Ishikawa (cell line): ENCODE measurements around the gene SFRP2.

Source experiments
- CEBPB ChIP-seq: IDR thresholded peaks from 2 replicates; pipeline ENCODE4 v1.6.1; 2012
- CREB1 ChIP-seq: IDR thresholded peaks from 2 replicates; pipeline ENCODE4 v1.6.1; 2012; ENCODE audit warnings: low read depth
- EGR1 ChIP-seq: IDR thresholded peaks from 2 replicates; pipeline ENCODE4 v1.6.1; 2012
- EP300 ChIP-seq: IDR thresholded peaks from 2 replicates; pipeline ENCODE4 v1.6.1; 2012; ENCODE audit warnings: borderline replicate concordance
- FOXM1 ChIP-seq: IDR thresholded peaks from 2 replicates; pipeline ENCODE4 v1.6.1; 2012; ENCODE audit warnings: low read depth, borderline replicate concordance
- NFIC ChIP-seq: IDR thresholded peaks from 2 replicates; pipeline ENCODE4 v1.6.1; 2012
- RAD21 ChIP-seq: IDR thresholded peaks from 2 replicates; pipeline ENCODE4 v1.6.1; 2012; ENCODE audit warnings: low read depth
- TAF1 ChIP-seq: IDR thresholded peaks from 2 replicates; pipeline ENCODE4 v1.6.1; 2012; ENCODE audit warnings: low read depth, mild to moderate bottlenecking
- TCF12 ChIP-seq: IDR thresholded peaks from 2 replicates; pipeline ENCODE4 v1.6.1; 2012; ENCODE audit warnings: low read depth
- TEAD4 ChIP-seq: IDR thresholded peaks from 2 replicates; pipeline ENCODE4 v1.6.1; 2012
- YY1 ChIP-seq: IDR thresholded peaks from 2 replicates; pipeline ENCODE4 v1.6.1; 2012; ENCODE audit warnings: low read depth
- ZBTB7A ChIP-seq: IDR thresholded peaks from 2 replicates; pipeline ENCODE4 v1.6.1; 2012; ENCODE audit warnings: low read depth
- TF ChIP-seq, protein P1 (sequence below): IDR thresholded peaks from 2 replicates; pipeline ENCODE4 v1.6.1; 2012
- TF ChIP-seq, protein P2 (sequence below): IDR thresholded peaks from 2 replicates; pipeline ENCODE4 v1.6.1; 2012
- TF ChIP-seq, protein P3 (sequence below): IDR thresholded peaks from 2 replicates; pipeline ENCODE4 v1.6.1; 2012; ENCODE audit warnings: low read depth, mild to moderate bottlenecking

Gene SFRP2

DNA sequence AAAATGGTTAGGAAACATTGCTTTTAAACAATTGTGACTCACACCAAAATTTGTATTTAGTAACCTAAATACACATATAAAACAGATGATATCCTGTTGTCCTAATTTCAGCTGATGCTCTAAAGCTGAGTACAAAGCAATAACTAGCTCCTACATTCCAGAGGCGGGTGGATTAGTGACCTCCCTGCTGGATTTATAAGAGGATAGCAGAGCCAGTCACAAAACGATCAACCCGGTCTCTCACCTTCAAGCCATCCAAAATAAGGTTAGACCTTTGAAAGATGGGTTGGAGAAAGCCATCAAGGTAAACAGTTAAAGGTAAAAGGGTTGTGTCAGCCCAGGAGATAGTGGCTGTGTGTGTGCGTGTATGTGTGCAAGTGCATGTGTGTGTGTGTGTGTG lies 43.2 kb upstream of the SFRP2 start:
- TF ChIP-seq FOXM1, result no peak
- TF ChIP-seq CEBPB, result no peak
- no peak for TF ChIP-seq RAD21
- TF ChIP-seq TCF12, result no peak
- no peak for TF ChIP-seq TEAD4
- TF ChIP-seq ZBTB7A, result no peak
- TF ChIP-seq, protein P1, sequence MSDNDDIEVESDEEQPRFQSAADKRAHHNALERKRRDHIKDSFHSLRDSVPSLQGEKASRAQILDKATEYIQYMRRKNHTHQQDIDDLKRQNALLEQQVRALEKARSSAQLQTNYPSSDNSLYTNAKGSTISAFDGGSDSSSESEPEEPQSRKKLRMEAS, result no peak

DNA sequence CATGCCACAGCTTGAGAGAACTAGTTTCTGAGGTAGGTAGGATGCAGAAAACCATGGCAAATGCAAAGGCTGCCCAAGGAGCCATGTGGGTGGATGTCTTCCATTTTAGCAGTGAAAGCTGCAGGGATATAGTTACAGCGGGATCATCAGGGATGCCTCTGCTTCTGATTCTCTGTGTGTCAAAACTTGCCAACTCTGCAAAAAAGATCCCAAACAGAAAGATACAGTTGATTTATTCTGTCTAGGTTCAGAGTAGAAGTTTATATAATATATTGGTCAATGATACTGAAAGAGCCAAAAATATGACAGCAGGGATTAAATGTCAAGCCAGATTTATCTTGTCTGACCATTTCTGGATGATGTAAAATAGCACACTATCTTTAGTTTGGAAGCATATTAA lies 42.4 kb upstream of the SFRP2 start:
- TF ChIP-seq NFIC (no peak), CEBPB (no peak), TCF12 (no peak), TEAD4 (no peak), YY1 (no peak), EP300 (no peak), EGR1 (no peak)
- TF ChIP-seq, protein P1, result no peak
- TF ChIP-seq, protein P2, sequence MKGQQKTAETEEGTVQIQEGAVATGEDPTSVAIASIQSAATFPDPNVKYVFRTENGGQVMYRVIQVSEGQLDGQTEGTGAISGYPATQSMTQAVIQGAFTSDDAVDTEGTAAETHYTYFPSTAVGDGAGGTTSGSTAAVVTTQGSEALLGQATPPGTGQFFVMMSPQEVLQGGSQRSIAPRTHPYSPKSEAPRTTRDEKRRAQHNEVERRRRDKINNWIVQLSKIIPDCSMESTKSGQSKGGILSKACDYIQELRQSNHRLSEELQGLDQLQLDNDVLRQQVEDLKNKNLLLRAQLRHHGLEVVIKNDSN, result no peak

DNA sequence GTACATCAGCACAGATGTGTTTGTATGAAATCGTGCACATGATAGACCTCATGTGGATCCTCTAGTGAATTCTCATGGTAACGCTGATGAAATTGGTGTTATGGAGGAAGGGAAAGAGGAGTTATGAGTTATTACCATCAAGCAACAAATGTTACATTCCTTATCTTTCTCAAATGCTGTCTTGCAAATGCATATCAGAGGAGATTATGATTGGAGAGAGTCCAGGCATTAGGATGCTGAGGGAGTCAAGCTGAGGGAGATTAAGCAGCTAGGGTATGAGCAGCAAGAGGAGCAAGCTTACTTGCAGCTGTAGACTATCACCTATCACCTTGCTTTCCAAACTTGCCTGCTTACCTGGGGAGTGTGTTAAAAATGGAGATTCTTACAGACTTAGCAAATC lies 36.8 kb upstream of the SFRP2 start:
- TF ChIP-seq RAD21 (no peak), NFIC (no peak), CREB1 (no peak)
- TF ChIP-seq, protein P1, result no peak

DNA sequence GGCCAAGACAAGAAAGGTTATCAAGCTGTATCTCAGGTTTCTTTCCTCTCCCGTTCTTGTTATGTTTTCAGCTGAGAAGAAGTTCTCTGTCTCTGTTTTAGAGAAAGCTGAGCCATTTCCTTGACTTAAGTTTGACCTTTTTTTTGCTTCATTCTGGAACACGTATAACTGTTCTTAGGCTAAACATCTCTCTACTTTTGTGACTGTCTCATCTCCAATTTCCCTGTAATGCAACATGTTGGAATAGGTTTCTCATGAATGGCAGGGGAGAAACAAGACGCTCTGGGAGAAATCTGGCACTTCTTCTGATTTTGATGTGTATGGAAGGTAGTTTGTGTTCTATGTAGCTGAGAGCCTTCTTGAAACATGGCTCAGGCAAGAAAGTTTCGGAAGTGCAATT lies 36.2 kb upstream of the SFRP2 start:
- TF ChIP-seq EP300 (no peak), TCF12 (no peak), RAD21 (no peak), NFIC (no peak), TEAD4 (no peak)
- TF ChIP-seq, protein P3, sequence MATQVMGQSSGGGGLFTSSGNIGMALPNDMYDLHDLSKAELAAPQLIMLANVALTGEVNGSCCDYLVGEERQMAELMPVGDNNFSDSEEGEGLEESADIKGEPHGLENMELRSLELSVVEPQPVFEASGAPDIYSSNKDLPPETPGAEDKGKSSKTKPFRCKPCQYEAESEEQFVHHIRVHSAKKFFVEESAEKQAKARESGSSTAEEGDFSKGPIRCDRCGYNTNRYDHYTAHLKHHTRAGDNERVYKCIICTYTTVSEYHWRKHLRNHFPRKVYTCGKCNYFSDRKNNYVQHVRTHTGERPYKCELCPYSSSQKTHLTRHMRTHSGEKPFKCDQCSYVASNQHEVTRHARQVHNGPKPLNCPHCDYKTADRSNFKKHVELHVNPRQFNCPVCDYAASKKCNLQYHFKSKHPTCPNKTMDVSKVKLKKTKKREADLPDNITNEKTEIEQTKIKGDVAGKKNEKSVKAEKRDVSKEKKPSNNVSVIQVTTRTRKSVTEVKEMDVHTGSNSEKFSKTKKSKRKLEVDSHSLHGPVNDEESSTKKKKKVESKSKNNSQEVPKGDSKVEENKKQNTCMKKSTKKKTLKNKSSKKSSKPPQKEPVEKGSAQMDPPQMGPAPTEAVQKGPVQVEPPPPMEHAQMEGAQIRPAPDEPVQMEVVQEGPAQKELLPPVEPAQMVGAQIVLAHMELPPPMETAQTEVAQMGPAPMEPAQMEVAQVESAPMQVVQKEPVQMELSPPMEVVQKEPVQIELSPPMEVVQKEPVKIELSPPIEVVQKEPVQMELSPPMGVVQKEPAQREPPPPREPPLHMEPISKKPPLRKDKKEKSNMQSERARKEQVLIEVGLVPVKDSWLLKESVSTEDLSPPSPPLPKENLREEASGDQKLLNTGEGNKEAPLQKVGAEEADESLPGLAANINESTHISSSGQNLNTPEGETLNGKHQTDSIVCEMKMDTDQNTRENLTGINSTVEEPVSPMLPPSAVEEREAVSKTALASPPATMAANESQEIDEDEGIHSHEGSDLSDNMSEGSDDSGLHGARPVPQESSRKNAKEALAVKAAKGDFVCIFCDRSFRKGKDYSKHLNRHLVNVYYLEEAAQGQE, result no peak
- TF ChIP-seq, protein P2, result no peak

DNA sequence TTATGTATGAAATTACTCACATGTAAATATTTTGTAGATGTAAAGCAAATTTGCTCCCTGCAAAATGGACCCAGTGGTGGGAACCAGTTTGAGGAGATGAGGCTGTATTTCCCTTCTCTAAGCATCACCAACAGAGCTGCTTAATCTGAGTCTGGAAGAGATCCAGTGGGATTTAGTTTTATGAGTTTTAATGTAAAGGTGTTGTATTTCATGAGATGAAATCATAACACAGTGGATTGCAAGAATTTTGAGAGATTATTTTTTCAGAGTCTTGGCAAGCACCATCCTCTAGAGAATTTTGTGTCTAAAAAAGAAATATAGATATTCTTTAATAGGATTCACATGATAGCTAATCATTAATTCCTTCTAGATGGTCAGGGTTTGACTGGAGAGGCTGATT lies 35.6 kb upstream of the SFRP2 start:
- TF ChIP-seq TCF12, result no peak
- no peak for TF ChIP-seq FOXM1
- TF ChIP-seq, protein P3, result no peak
- no peak for TF ChIP-seq TAF1
- no peak for TF ChIP-seq RAD21
- no peak for TF ChIP-seq CREB1
- TF ChIP-seq, protein P2, result no peak
- TF ChIP-seq NFIC, result no peak
- TF ChIP-seq CEBPB, result no peak
- TF ChIP-seq ZBTB7A, result no peak
- TF ChIP-seq TEAD4, result no peak
- no peak for TF ChIP-seq EP300
- no peak for TF ChIP-seq YY1
- TF ChIP-seq, protein P1, result no peak
- TF ChIP-seq EGR1, result no peak

DNA sequence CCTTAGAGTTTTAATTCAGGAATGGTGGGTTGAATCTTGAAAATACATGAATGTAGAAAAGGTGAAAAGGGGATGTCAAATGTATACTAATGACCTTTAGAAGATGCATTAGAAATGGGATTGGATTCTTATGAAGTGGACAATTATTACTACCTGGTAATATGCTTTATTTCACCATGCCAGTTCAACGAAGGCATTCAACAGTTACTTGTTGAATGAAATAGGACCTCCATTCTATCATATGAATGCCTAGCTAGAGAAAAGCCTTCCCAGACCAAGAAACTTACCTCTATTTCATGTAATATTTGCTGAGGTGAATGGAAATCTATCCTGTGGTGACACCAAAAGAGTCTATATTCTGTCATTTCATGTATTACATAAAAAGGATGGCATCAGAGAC lies 34.6 kb upstream of the SFRP2 start:
- TF ChIP-seq, protein P3, result no peak
- TF ChIP-seq, protein P2, result no peak
- TF ChIP-seq NFIC, result no peak
- no peak for TF ChIP-seq CEBPB
- TF ChIP-seq CREB1, result no peak
